GM18507 (cell line): ENCODE results near the gene KCNJ15.

Source experiments
- DNase-seq: peaks from one replicate; pipeline ENCODE4 v3.0.0; 2011; ENCODE audit warnings: low read depth; ENCODE audit not compliant: insufficient read length; ENCODE audit errors: extremely low spot score
- FAIRE-seq: peaks from 2 replicates; lab custom pipeline; 2011; peaks lifted over from hg19 to GRCh38; lab: Jason Lieb, UNC

KCNJ15 gene

GRCh38 chr21:38293113-38293512 lies 36.3 kb downstream of the KCNJ15 start:
- FAIRE-seq (no peak), DNase-seq (no peak)

DNA sequence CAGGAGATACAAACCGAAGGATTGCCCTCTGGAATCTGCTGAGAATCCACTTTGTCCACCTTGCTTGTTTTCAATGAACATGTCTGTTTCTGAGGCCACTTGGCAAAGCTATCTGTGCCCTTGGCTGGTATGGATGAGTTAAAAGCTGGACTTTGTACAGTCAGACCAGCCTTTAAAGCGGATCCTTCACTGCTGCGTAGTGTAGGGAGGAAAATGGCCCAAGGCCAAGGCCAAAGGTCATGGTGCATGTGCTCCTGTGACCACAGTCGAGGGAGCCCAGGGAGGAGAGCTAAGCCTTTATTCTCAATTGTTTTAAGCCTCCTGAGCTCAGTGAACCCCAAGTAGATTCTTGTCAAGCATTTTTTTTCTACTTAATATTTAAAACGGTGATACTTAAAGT lies 37.0 kb downstream of the KCNJ15 start:
- DNase-seq = no peak
- FAIRE-seq = peak; percentile 42

DNA sequence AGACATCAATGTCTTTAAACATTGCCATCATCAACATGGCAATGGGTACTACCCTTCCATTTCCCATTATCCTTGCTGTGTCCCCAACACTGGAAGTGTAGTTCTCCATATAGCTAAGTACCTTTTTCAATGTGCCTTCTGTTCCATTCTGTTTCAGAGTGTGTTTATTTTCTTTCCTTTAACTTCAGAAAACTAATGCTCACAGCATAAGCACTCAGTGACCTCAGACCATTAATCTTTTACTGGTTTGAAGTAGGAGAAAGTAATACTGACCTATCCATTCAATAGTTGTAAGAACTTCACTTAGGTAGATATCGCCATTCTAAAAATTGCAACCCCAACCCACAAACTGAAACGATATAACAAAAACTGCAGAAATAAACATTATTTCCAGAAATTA lies 37.8 kb downstream of the KCNJ15 start:
- no peak for DNase-seq
- no peak for FAIRE-seq

GRCh38 chr21:38295997-38296764 lies 39.4 kb downstream of the KCNJ15 start:
- DNase-seq = no peak

GRCh38 chr21:38297194-38297631 lies 40.4 kb downstream of the KCNJ15 start:
- DNase-seq = no peak
- FAIRE-seq = no peak

More at GRCh38 chr21:38295997-38296764, 39.4 kb downstream of the KCNJ15 start:
- FAIRE-seq = no peak

DNA sequence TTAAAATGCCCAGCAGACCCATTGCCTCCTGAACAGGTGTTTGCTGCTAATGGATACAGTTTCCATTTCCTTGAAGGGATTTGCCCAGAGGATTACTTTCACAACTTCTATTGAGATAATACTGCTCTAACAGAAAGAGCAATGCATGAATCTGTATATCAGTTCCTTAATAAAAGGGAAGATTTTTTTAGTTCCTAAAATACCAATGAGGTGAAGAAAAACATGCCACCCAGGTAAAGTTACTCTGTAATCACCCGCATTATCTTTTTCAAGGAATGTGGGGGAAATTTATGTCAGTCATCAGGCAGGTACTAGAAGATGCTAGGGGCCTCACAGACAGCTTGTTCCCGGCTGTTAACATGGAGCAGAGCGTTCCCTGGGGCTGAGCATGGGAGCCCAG lies 41.1 kb downstream of the KCNJ15 start:
- no peak for DNase-seq
- no peak for FAIRE-seq

GRCh38 chr21:38298832-38299231 lies 42.0 kb downstream of the KCNJ15 start:
- no peak for DNase-seq
- no peak for FAIRE-seq

DNA sequence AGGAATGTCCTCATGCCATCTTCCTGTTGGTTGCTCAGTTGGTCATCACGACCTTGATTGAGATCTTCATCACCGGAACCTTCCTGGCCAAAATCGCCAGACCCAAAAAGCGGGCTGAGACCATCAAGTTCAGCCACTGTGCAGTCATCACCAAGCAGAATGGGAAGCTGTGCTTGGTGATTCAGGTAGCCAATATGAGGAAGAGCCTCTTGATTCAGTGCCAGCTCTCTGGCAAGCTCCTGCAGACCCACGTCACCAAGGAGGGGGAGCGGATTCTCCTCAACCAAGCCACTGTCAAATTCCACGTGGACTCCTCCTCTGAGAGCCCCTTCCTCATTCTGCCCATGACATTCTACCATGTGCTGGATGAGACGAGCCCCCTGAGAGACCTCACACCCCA lies 42.9 kb downstream of the KCNJ15 start:
- DNase-seq (no peak), FAIRE-seq (no peak)

DNA sequence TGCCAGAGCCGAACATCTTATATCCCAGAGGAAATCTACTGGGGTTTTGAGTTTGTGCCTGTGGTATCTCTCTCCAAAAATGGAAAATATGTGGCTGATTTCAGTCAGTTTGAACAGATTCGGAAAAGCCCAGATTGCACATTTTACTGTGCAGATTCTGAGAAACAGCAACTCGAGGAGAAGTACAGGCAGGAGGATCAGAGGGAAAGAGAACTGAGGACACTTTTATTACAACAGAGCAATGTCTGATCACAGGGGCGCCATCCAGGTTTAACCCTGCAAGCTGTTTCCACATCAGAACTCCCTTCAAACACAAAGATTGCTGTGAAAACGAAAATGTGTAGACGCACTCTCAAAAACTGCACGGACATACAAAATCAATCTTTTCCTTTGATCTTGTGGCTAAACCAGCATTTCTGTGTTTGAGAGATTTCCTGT lies 43.4 kb downstream of the KCNJ15 start:
- DNase-seq (no peak), FAIRE-seq (no peak)

- FAIRE-seq (no peak), DNase-seq (no peak)
Measured at GRCh38 chr21:38301321-38302214, 44.8 kb downstream of the KCNJ15 start.

- FAIRE-seq (no peak), DNase-seq (no peak)
Measured at GRCh38 chr21:38303300-38303699, 46.5 kb downstream of the KCNJ15 start.

DNA sequence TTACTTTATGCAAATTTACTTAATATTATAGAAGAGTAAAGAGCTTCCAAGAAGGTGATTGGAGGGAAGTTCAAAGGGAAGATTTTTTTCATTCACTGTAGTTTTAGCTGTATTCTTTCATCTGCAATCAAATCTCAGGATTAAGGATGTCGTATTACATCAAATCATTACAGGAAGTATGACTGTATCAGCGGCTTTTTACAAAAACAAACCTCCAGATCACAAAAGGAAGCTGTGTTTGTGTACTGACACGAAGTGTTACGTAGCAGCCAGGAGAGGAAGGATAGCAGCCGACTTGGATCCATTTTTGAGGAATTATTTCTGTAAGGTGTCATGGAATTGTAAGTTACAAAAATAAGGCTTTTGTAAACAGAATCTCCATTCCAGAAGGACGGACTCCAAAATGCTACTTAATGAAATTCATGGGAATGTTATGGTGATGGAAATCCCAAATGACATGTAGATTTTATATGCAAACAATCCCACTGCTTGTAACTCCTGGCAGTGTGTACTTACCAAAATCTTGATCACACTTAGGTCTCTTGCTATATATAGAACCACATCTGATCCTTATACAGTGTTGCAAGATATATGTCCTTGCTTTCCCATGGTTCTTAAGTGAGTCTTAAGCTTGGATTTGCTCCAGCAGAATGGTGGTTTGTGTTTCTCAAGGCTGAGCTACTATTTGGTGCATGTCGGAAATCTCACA lies 49.8 kb downstream of the KCNJ15 start:
- DNase-seq (no peak), FAIRE-seq (no peak)

DNA sequence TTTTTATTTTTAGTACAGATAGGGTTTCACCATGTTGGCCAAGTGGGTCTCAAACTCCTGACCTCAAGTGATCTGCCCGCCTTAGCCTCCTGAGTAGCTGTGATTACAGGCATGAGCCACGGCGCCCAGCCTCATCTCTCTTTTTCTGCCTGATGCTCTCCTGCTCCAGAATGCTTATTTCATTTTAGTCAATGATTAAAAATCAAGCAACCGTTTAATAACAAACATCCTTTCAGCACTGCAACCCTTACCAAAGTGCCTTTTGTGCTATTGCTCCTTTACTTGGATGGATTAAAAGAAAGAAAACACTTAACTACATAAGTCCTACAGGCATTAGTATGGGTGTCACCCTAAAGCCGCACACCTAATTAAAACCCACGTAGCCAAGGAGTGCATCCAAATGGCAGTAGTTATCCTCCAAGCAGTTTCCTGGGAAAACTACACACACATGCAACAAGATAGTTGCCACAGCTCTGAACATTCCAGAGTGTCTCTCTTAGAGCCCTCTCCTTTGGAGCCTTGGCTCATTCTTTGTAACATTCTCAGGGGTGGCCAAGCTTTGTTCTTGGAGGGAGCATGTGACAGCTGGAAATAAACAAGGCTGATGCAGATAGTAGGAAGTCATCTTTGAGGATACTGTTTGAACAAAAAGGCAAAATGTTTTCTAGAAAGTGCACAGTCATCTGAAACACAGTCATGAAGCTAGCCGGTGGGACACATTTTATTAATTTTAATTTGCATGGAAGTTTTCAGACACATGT lies 51.2 kb downstream of the KCNJ15 start:
- FAIRE-seq = no peak
- no peak for DNase-seq

DNA sequence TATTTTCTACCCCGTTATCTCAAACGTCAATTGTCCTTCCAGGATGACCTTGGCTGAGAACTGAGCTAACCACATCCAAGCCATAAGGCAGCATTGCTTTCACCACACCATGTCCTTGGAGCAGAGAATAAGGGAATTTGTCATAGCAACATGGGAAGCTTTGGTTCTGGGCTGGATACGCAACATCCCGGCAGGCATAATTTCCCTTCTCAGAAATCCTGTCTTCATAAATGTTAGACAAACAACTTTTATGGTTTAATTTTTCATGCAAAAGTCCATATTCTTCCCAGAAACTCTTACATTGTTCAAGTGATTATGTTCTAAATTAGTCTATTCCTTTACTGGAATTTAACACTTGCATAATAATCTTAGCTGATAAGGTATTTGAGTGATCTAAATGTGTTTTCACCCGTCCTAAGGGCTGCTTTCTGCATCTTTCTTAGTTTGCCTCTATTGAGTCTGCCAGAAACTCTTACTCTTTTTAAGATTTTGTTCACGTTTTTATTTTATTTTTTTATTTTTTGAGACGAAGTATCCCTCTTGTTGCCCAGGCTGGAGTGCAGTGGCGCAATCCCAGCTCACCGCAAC lies 51.8 kb downstream of the KCNJ15 start:
- no peak for FAIRE-seq
- no peak for DNase-seq

DNA sequence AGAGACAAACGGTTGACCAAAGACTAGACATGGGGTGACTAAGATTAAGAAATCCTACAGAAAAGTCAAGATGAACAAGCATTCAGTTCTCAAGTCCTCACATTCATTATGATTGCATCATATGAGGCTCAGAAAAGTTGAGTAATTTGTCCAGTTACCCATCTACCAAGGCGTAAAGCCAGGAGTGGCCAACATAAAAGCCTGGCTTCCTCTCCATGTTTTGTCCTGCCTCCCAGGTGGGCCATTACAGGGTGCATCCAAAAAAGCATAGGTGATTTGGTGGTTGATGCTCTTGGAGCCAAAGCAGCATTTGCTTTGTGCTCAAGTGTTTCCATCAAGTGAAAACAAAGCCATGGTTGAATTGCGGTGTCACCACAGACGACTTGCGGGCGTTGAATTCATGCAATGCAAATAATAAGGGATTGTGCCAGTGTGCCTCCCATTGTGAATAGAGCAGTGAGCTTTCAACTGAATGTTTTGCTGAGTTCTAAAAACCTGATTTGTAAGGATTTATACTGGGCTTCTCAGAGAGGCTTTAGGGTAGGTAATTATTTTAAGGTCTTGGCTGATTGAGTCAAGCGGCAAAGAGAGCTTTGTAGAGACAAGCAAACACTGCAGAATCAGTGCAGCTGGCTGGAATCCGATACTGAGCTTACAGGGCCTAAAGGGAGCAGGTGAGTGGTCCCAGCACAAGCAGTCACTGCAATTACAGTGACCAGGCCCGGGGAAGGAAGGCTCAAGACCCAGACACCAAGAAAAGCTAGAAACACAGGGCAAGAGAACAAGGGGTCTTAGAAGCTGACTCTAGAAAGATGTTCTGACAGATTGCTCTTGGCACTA lies 54.1 kb downstream of the KCNJ15 start:
- DNase-seq = no peak

DNA sequence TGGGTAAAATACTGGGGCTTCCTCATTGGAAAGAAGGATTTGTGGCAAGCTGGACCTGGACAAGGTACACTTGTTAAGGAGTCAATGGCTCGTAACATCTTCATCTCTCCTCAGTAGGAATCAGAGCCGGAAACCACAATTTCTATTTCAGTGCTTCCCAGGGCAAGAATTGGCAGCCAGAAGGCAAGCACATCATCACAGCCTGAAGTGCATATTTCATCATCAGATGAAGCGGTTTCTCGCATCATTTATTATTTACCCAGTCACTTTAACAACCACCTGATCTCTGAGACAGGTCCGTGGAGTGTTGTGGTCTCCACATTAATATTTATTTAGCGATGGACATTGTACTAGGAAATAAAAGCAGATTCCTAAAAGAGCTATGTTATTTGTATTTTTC lies 55.0 kb downstream of the KCNJ15 start:
- FAIRE-seq (no peak), DNase-seq (no peak)

More for the DNA sequence above, 54.1 kb downstream of the KCNJ15 start:
- FAIRE-seq = no peak

DNA sequence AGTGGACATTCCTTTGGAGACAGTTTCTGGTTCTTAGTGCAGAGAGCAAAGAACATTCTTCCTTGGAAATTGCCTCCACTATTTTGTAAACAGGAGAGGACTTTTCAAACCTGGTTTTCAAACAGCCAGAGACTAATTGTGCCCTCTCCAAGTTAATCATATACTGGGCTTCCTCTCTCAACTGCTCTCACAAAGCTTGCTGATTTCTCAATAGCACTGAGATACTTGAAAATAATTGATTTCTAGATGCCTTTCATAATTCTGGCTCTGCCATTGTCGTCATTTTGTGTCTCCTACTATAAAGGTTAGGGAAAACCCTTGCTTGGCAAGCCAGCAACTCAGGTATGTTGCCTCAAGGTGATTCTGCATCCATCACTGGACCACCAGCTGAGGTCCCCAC lies 56.0 kb downstream of the KCNJ15 start:
- DNase-seq (no peak), FAIRE-seq (peak; percentile 66)

GRCh38 chr21:38314558-38314957 lies 57.8 kb downstream of the KCNJ15 start:
- FAIRE-seq (no peak), DNase-seq (no peak)
